WERI-Rb-1 (cell line): Measurements from ENCODE around the gene ZFYVE28.

Experiments
- DNase-seq: peaks from one replicate; pipeline ENCODE4 v3.0.0-alpha.2; 2020
- H3K27ac ChIP-seq: fragments of 250-450 bp; sonication (Bioruptor Pico); 2 replicates; pipeline ENCODE4 v1.5.1; 2020; ENCODE audit warnings: mild to moderate bottlenecking, moderate library complexity
- H3K27me3 ChIP-seq: fragments of 250-450 bp; sonication (Bioruptor Pico); 2 replicates; pipeline ENCODE4 v1.5.1; 2021; ENCODE audit warnings: mild to moderate bottlenecking, low read depth, moderate library complexity; ENCODE audit not compliant: insufficient read depth, severe bottlenecking
- H3K36me3 ChIP-seq: fragments of 250-450 bp; sonication (Bioruptor Pico); 2 replicates; pipeline ENCODE4 v1.5.1; 2020; ENCODE audit warnings: mild to moderate bottlenecking, moderate library complexity
- H3K4me3 ChIP-seq: 2 replicates; pipeline ENCODE4 v1.5.1; 2011; ENCODE audit warnings: low read depth, mild to moderate bottlenecking, control low read depth, low read length
- H3K9me3 ChIP-seq: fragments of 250-450 bp; sonication (Bioruptor Pico); 2 replicates; pipeline ENCODE4 v1.5.1; 2021; ENCODE audit warnings: mild to moderate bottlenecking, moderate library complexity; ENCODE audit not compliant: severe bottlenecking
- CTCF ChIP-seq: IDR thresholded peaks from 2 replicates; pipeline ENCODE4 v1.5.1; 2011; ENCODE audit warnings: low read depth, mild to moderate bottlenecking, control low read depth, inconsistent platforms, low read length

ZFYVE28 gene

GRCh38 chr4:2301225-2301642, 117.2 kb downstream of the ZFYVE28 start:
- TF ChIP-seq CTCF = no peak
- H3K27me3 ChIP-seq = no peaks in the 10 kb centered on the region
- no peak overlapping the region for H3K27ac ChIP-seq
- peaks cover 8% of the 10 kb centered on the region for H3K9me3 ChIP-seq
- no peaks in the 10 kb centered on the region for H3K36me3 ChIP-seq
- no peak overlapping the region for H3K4me3 ChIP-seq
- DNase-seq = no peak

GRCh38 chr4:2300431-2301224, 117.8 kb downstream of the ZFYVE28 start:
- no peak for DNase-seq
- Histone ChIP-seq H3K27ac (no peak overlapping the region), H3K9me3 (peaks cover 8% of the 10 kb centered on the region), H3K36me3 (no peaks in the 10 kb centered on the region), H3K4me3 (no peak overlapping the region), H3K27me3 (no peaks in the 10 kb centered on the region)
- TF ChIP-seq CTCF = no peak

DNA sequence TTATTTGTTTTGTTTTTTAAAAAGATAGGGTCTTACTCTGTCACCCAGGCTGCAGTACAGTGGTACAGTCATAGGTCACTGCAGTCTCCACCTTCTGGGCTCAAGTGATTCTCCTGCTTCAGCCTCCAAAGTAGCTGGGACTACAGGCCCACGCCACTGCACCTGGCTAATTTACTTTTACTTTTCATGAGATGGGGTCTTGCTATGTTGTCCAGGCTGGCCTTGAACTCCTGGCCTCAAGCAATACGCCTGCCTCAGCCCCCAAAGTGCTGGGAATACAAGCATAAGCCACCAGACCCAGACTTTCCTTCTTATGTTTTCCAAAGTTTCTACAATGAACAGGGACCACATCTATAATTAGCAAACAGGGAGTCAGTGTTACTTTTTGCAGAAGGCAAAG, 118.7 kb downstream of the ZFYVE28 start:
- no peaks in the 10 kb centered on the region for H3K27me3 ChIP-seq
- H3K4me3 ChIP-seq = no peak overlapping the region
- TF ChIP-seq CTCF = no peak
- peaks cover 8% of the 10 kb centered on the region for H3K9me3 ChIP-seq
- no peak overlapping the region for H3K27ac ChIP-seq
- H3K36me3 ChIP-seq = no peaks in the 10 kb centered on the region
- DNase-seq = no peak

GRCh38 chr4:2298532-2298991, 119.9 kb downstream of the ZFYVE28 start:
- no peaks in the 10 kb centered on the region for H3K27me3 ChIP-seq
- no peak overlapping the region for H3K27ac ChIP-seq
- no peak for TF ChIP-seq CTCF
- no peaks in the 10 kb centered on the region for H3K36me3 ChIP-seq
- peaks cover 11% of the 10 kb centered on the region for H3K9me3 ChIP-seq
- no peak for DNase-seq
- no peak overlapping the region for H3K4me3 ChIP-seq

DNA sequence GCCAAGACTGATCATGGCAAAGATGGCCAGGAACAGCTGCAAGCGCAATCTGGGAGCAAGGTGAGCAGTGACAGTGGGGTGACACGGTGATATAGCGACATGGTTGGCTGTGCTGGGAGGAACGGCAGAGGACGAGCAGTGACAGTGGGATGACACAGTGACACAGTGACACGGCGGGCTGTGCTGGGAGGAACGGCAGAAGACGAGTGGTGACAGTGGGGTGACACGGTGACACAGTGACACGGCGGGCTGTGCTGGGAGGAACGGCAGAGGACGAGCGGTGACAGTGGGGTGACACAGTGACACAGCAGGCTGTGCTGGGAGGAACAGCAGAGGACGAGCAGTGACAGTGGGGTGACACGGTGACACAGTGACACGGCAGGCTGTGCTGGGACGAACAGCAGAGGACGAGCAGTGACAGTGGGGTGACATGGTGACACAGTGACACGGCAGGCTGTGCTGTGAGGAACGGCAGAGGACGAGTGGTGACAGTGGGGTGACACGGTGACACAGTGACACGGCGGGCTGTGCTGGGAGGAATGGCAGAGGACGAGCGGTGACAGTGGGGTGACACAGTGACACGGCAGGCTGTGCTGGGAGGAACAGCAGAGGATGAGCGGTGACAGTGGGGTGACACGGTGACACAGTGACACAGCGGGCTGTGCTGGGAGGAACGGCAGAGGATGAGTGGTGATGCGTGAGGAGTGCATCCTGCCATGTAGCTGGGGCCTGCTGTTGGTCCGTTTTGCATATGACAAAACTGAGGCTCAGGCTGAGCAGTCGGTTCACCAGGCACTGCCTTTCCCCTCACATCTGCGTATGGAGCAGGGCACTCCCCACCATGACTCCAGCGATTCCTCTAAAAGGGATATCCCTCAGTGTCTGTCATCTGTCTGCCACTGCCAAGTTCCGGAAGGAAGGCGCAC, 120.6 kb downstream of the ZFYVE28 start:
- Histone ChIP-seq H3K36me3 (no peaks in the 10 kb centered on the region), H3K27ac (no peak overlapping the region; the same call in 1 of the 2 replicates), H3K4me3 (no peak overlapping the region), H3K9me3 (peaks cover 11% of the 10 kb centered on the region), H3K27me3 (no peaks in the 10 kb centered on the region)
- TF ChIP-seq CTCF = no peak
- no peak for DNase-seq
